GM12878 (cell line): ENCODE data around the gene EPB41L2.

Experiments
- ATF3 ChIP-seq: IDR thresholded peaks from 2 replicates; pipeline ENCODE4 v1.6.1; 2011; ENCODE audit warnings: low read depth, mild to moderate bottlenecking, low read length, moderate library complexity, borderline replicate concordance; ENCODE audit errors: extremely low read depth
- CREB1 ChIP-seq: IDR thresholded peaks from 2 replicates; pipeline ENCODE4 v1.6.1; 2012; ENCODE audit warnings: low read depth, mild to moderate bottlenecking, inconsistent platforms
- CTCF ChIP-seq, 3 experiments: IDR thresholded peaks in 2 of 3; conservative IDR thresholded peaks in 1 of 3; 2 replicates each; pipeline ENCODE4 v1.5.1; 2011; ENCODE audit warnings: low read depth in 3 of 3, low read length in 3 of 3, mild to moderate bottlenecking in 3 of 3, control low read depth in 2 of 3, moderate library complexity in 2 of 3, inconsistent platforms in 1 of 3, mixed read lengths in 1 of 3; ENCODE audit not compliant: control insufficient read depth in 2 of 3, insufficient read depth in 1 of 3; ENCODE audit errors: extremely low read depth in 1 of 3
- IKZF1 ChIP-seq: fragments of 450-650 bp; conservative IDR thresholded peaks from 2 replicates; pipeline ENCODE4 v1.6.1; 2017; ENCODE audit warnings: antibody characterized with exemption, mild to moderate bottlenecking
- MTA2 ChIP-seq: fragments of 450-650 bp; IDR thresholded peaks from 2 replicates; pipeline ENCODE4 v1.6.1; 2016; ENCODE audit warnings: low read depth, mild to moderate bottlenecking, moderate library complexity
- RUNX3 ChIP-seq: IDR thresholded peaks from 2 replicates; pipeline ENCODE4 v1.6.1; 2012; ENCODE audit warnings: low read length, inconsistent platforms
- STAT3 ChIP-seq: IDR thresholded peaks from 2 replicates; pipeline ENCODE4 v1.6.1; 2011; ENCODE audit warnings: low read depth, low read length, improper control_type of control experiment

- TF ChIP-seq IKZF1 (no peak), CTCF (IDR thresholded peaks at IDR 0.05 in 2 of 3, conservative IDR thresholded peaks at IDR 0.05 in 1 of 3; ENCODE audit: control insufficient read depth in 2 of 3, extremely low read depth in 1 of 3, insufficient read depth in 1 of 3, low read depth in 3 of 3, low read length in 3 of 3) (no peak), MTA2 (no peak), ATF3 (no peak), RUNX3 (no peak), CREB1 (no peak), STAT3 (no peak)
These were observed 228.4 kb downstream of the EPB41L2 start for GRCh38 chr6:130834482-130835251.
